ENCODE results near the gene ZC3H12C. TPM values are rescaled to one million over a fixed set of nuclear protein-coding genes. Genes with fewer than 3 reads are reported as not detected.

Gene ZC3H12C
- total RNA-seq, 1 donor from 2014 or later, result 7.5 TPM

DNA sequence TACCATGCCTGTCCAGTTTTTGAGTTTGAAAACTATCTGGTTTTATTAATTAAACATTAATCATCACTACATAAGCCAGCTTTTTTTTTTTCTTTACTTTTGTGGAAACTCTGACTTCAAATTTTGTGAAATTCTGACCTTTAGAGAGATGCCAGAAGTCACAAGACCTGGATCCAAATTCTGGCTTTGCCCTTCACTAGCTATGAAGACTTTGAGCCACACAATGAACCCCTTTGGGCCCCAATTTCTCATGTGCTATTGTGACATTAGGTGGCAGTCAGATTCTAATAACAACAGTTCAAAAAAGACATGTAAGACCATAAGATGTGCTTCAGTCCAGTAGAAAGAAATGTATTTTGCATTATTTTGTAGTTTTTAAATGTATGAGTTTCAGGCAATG lies 60.3 kb downstream of the ZC3H12C start:
- Mint-ChIP-seq H3K27ac (no peak overlapping the region), H3K4me3 (no peak overlapping the region), H3K9me3 (no peaks in the 10 kb centered on the region), H3K27me3 (peaks cover 16% of the 10 kb centered on the region), H3K36me3 (ENCODE audit: low read depth) (no peaks in the 10 kb centered on the region), H3K4me1 (no peaks in the 10 kb centered on the region)
- intact Hi-C loops (cut with micrococcal nuclease), result no loop called here
- DNase-seq, result no peak

GRCh38 chr11:110156503-110156902 lies 63.3 kb downstream of the ZC3H12C start:
- intact Hi-C loops (cut with micrococcal nuclease), result no loop called here
- Mint-ChIP-seq H3K27me3 (peaks cover 7% of the 10 kb centered on the region), H3K4me3 (no peak overlapping the region), H3K4me1 (no peaks in the 10 kb centered on the region), H3K36me3 (ENCODE audit: low read depth) (peaks cover 2% of the 10 kb centered on the region), H3K27ac (no peak overlapping the region), H3K9me3 (no peaks in the 10 kb centered on the region)
- DNase-seq, result no peak

- Mint-ChIP-seq H3K4me3 (no peak overlapping the region), H3K27ac (no peak overlapping the region), H3K27me3 (peaks cover 4% of the 10 kb centered on the region), H3K36me3 (ENCODE audit: low read depth) (peaks cover 2% of the 10 kb centered on the region), H3K9me3 (no peaks in the 10 kb centered on the region), H3K4me1 (no peaks in the 10 kb centered on the region)
- intact Hi-C loops (cut with micrococcal nuclease), result no loop called here
- no peak for DNase-seq
Measured at GRCh38 chr11:110158317-110159200, 65.4 kb downstream of the ZC3H12C start.

DNA sequence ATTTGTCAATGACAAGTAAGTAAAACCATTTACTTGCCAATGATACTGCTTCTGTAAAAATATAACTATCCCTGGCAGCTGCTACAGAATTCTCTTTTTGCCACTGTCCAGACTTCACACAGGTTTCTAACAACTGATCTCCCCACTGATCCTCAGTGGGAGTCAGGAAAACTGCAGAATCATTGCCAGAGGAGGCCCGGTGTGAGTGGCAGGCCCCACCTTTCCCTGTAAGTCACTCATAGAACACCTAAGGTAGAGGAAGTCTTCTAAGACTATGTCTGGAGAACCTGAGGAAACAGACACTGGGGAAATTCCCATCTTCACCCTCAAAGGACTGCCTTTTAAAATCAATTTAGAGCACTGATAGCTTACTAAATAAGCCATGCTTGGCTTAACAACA lies 66.3 kb downstream of the ZC3H12C start:
- H3K4me1 Mint-ChIP-seq, result no peaks in the 10 kb centered on the region
- H3K27me3 Mint-ChIP-seq, result peaks cover 2% of the 10 kb centered on the region
- no peak overlapping the region for H3K4me3 Mint-ChIP-seq
- intact Hi-C loops (cut with micrococcal nuclease), result no loop called here
- no peaks in the 10 kb centered on the region for H3K9me3 Mint-ChIP-seq
- no peak overlapping the region for H3K27ac Mint-ChIP-seq
- no peak for DNase-seq
- peaks cover 2% of the 10 kb centered on the region for H3K36me3 Mint-ChIP-seq (ENCODE audit: low read depth)

DNA sequence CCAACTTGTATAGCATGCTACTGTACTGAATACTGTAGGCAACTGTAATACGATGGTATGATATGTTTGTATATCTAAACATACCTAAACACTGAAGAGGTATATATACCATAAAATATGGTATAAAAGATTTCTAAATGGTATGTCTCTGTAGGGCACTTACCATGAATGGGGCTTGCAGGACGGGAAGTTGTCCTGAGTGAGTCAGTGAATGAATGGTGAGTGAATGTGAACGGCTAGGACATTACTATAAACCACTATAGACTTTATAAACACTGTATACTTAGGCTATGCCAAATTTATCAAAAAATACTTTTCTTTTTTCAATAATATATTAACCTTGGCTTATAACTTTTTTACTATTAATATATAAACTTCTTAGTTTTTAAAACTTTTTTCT lies 66.8 kb downstream of the ZC3H12C start:
- no peaks in the 10 kb centered on the region for H3K4me1 Mint-ChIP-seq
- intact Hi-C loops (cut with micrococcal nuclease), result no loop called here
- peaks cover 2% of the 10 kb centered on the region for H3K27me3 Mint-ChIP-seq
- no peak for DNase-seq
- H3K4me3 Mint-ChIP-seq, result no peak overlapping the region
- H3K9me3 Mint-ChIP-seq, result no peaks in the 10 kb centered on the region
- H3K27ac Mint-ChIP-seq, result no peak overlapping the region
- peaks cover 4% of the 10 kb centered on the region for H3K36me3 Mint-ChIP-seq (ENCODE audit: low read depth)

DNA sequence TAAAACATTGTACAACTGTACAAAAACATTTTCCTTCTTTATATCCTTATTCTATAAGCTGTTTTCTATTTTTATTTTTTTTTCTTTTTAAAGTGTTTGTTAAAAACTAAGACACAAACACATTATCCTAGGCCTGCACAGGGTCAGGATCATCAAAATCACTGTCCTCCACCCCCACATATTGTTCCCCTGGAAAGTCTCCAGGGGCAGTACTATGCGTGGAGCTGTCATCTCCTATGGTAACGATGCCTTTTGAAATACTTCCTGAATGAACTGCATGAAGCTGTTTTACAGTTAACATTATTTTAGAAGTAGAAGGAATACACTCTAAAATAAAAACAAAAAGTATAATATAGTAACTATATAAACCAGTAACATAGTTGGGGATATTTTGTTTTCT lies 67.2 kb downstream of the ZC3H12C start:
- Mint-ChIP-seq H3K27ac (no peak overlapping the region), H3K4me3 (no peak overlapping the region), H3K9me3 (no peaks in the 10 kb centered on the region), H3K4me1 (no peaks in the 10 kb centered on the region), H3K36me3 (ENCODE audit: low read depth) (peaks cover 5% of the 10 kb centered on the region), H3K27me3 (peaks cover 2% of the 10 kb centered on the region)
- intact Hi-C loops (cut with micrococcal nuclease), result no loop called here
- no peak for DNase-seq

- intact Hi-C loops (cut with micrococcal nuclease), result no loop called here
- peaks cover 2% of the 10 kb centered on the region for H3K27me3 Mint-ChIP-seq
- peaks cover 5% of the 10 kb centered on the region for H3K36me3 Mint-ChIP-seq (ENCODE audit: low read depth)
- no peak for DNase-seq
- H3K9me3 Mint-ChIP-seq, result no peaks in the 10 kb centered on the region
- no peak overlapping the region for H3K27ac Mint-ChIP-seq
- no peak overlapping the region for H3K4me3 Mint-ChIP-seq
- H3K4me1 Mint-ChIP-seq, result no peaks in the 10 kb centered on the region
Measured at GRCh38 chr11:110161061-110161460, 67.9 kb downstream of the ZC3H12C start.

DNA sequence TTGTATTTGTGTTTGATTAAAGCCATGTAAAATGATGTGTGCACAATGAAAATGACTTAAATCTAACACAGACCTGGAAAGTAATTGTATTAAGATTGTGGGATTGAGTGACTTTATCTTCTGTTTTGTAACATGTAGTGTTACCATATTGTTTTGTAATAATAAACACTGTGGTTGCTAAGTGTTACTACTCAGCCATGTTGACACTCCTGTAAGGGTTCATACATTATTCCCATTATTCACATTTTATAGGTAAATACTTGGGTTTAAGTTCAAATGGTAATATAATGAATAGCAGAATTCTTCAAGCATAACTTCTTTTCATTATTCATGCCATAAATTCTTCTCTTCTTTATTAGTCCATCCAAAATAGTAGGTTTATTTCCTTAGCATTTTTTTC lies 69.0 kb downstream of the ZC3H12C start:
- no peak for DNase-seq
- peaks cover 2% of the 10 kb centered on the region for H3K27me3 Mint-ChIP-seq
- H3K27ac Mint-ChIP-seq, result no peak overlapping the region
- no peaks in the 10 kb centered on the region for H3K9me3 Mint-ChIP-seq
- no peaks in the 10 kb centered on the region for H3K4me1 Mint-ChIP-seq
- intact Hi-C loops (cut with micrococcal nuclease), result no loop called here
- H3K36me3 Mint-ChIP-seq (ENCODE audit: low read depth), result peaks cover 5% of the 10 kb centered on the region
- no peak overlapping the region for H3K4me3 Mint-ChIP-seq

DNA sequence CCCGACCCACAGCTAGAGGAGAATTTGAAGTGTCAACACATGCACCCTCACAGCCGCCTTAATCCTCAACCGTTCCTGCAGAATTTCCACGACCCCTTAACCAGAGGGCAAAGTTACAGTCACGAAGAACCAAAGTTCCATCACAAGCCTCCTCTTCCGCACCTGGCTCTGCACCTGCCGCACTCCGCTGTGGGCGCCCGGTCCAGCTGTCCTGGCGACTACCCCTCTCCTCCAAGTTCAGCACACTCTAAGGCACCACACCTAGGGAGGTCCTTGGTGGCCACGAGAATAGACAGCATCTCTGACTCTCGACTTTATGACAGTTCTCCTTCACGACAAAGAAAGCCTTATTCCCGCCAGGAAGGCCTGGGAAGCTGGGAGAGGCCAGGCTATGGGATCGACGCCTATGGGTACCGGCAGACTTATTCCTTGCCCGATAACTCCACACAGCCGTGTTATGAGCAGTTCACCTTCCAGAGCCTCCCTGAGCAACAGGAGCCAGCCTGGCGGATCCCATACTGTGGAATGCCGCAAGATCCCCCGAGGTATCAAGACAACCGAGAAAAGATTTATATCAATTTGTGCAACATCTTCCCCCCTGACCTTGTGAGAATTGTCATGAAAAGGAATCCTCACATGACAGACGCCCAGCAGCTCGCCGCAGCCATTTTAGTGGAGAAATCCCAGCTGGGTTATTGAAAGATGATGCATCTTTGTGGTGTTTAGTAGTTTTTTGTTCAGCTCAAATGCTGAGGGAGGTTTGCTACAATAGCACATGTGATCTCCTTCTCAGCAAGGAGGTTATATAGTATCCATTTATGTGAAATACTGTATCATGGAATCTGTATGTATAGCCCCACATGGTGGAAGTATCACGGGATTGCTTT lies 72.1 kb downstream of the ZC3H12C start:
- no peak overlapping the region for H3K4me3 Mint-ChIP-seq
- no peaks in the 10 kb centered on the region for H3K4me1 Mint-ChIP-seq
- intact Hi-C loops (cut with micrococcal nuclease), result no loop called here
- no peak for DNase-seq
- peaks cover 4% of the 10 kb centered on the region for H3K36me3 Mint-ChIP-seq (ENCODE audit: low read depth)
- H3K27me3 Mint-ChIP-seq, result peaks cover 8% of the 10 kb centered on the region
- no peak overlapping the region for H3K27ac Mint-ChIP-seq
- H3K9me3 Mint-ChIP-seq, result no peaks in the 10 kb centered on the region

- intact Hi-C loops (cut with micrococcal nuclease), result no loop called here
- peak; percentile 19 for DNase-seq
- Mint-ChIP-seq H3K9me3 (no peaks in the 10 kb centered on the region), H3K27me3 (peaks cover 17% of the 10 kb centered on the region), H3K36me3 (ENCODE audit: low read depth) (peaks cover 4% of the 10 kb centered on the region), H3K27ac (no peak overlapping the region), H3K4me1 (no peaks in the 10 kb centered on the region), H3K4me3 (no peak overlapping the region)
Measured at GRCh38 chr11:110168033-110168803, 75.0 kb downstream of the ZC3H12C start.

DNA sequence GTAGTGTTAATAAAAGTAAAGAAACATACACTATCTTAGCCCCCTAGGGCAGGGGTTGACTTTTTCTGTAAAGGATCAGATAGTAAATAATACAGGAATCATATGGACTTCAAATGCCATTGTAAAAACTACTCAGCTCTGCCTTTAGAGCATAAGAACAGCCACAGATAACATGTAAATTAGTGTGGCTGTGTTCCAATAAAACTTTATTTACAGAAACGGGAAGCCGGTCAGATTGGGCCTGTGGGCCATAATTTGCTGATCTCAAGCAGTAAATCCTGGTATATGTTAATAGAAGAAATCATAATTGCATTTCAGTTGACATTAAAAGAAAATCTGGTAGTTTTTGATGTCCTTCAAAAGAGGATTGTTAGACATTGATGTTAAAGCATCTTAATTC lies 76.5 kb downstream of the ZC3H12C start:
- Mint-ChIP-seq H3K4me3 (no peak overlapping the region), H3K27ac (no peak overlapping the region), H3K36me3 (ENCODE audit: low read depth) (peaks cover 4% of the 10 kb centered on the region), H3K27me3 (peaks cover 22% of the 10 kb centered on the region), H3K4me1 (peaks cover 5% of the 10 kb centered on the region), H3K9me3 (no peaks in the 10 kb centered on the region)
- intact Hi-C loops (cut with micrococcal nuclease), result no loop called here
- no peak for DNase-seq

DNA sequence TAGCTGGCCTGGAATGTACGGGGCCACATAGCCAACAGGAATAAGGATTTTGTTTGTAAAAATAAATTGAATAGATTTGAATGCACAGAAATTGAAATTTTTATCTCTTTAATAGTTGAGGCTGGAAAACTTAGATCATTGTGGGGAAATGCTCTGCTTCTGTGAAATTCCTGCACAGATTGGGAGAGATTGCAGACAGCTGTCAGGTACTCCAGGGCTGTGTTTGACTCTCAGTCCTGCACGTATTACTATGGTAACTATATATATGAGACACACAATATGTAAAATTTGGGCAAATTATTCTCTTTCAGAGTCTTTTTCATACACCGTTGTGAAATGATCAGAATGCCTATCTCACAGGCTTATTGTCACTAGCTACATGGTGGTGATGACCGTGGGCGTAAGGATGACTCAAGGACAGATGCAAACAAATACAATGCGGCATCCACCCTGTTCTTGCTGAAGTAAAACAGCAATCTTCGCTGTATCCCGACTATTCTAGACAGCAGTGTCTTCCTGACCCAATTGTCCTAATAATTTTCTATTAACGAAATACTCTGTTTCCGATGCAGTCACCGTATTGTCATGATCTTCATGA lies 79.4 kb downstream of the ZC3H12C start:
- H3K27me3 Mint-ChIP-seq, result peaks cover 25% of the 10 kb centered on the region
- no peak overlapping the region for H3K4me3 Mint-ChIP-seq
- H3K9me3 Mint-ChIP-seq, result no peaks in the 10 kb centered on the region
- H3K36me3 Mint-ChIP-seq (ENCODE audit: low read depth), result no peaks in the 10 kb centered on the region
- DNase-seq, result no peak
- peaks cover 5% of the 10 kb centered on the region for H3K4me1 Mint-ChIP-seq
- intact Hi-C loops (cut with micrococcal nuclease), result no loop called here
- H3K27ac Mint-ChIP-seq, result no peak overlapping the region

GRCh38 chr11:110173811-110174644 lies 80.8 kb downstream of the ZC3H12C start:
- intact Hi-C loops (cut with micrococcal nuclease), result no loop called here
- peaks cover 24% of the 10 kb centered on the region for H3K27me3 Mint-ChIP-seq
- no peaks in the 10 kb centered on the region for H3K9me3 Mint-ChIP-seq
- peak overlapping the region; percentile 29 for H3K4me3 Mint-ChIP-seq
- H3K27ac Mint-ChIP-seq, result no peak overlapping the region
- peaks cover 5% of the 10 kb centered on the region for H3K4me1 Mint-ChIP-seq
- peak; percentile 87 for DNase-seq
- no peaks in the 10 kb centered on the region for H3K36me3 Mint-ChIP-seq (ENCODE audit: low read depth)

Data from activated CD4-positive, alpha-beta T cell treated with anti-CD3 and anti-CD28 coated beads, Interleukin-2, amount 10 ng/mL, durations not matched to agents 24 days and 14 days (primary cell).